PC-3 (cell line): Measurements from ENCODE around the gene EEIG1. TPM values are rescaled to one million over a fixed set of nuclear protein-coding genes. Genes with fewer than 3 reads are reported as not detected.

ENCODE experiments used
- ATAC-seq: fragments of 200-7000 bp; cut with Tn5 transposase; 2 replicates; pipeline ENCODE4 v1.9.1; 2020; ENCODE audit warnings: mild to moderate bottlenecking, moderate library complexity
- BruUV-seq: library from RNA; stranded (reverse); fragments of 400-500 nt; replicated peaks from 2 replicates; lab custom pipeline; 2021; lab: Mats Ljungman, UMichigan
- CTCF ChIA-PET: fragments of 300-600 bp; sonication (Branson Sonifier 250); formaldehyde crosslinking; loops from one replicate; lab custom pipeline; 2022; ENCODE audit warnings: antibody characterized with exemption; lab: Charles Lee
- POLR2A ChIA-PET: fragments of 300-600 bp; sonication (Branson Sonifier 250); formaldehyde crosslinking; loops from one replicate; lab custom pipeline; 2022; ENCODE audit warnings: antibody characterized with exemption; ENCODE audit not compliant: unreplicated experiment; lab: Charles Lee
- DNase-seq: peaks from one replicate; pipeline ENCODE4 v3.0.0-alpha.2; 2015
- H2AFZ ChIP-seq: fragments of 300-600 bp; sonication (generic); 2 replicates; pipeline ENCODE4 v1.6.0; 2016; ENCODE audit warnings: antibody characterized with exemption, low read length
- H3F3A ChIP-seq: fragments of 300-600 bp; sonication (generic); one replicate; pipeline ENCODE4 v1.6.0; 2017; ENCODE audit warnings: antibody characterized with exemption, low read length, control low read depth, mild to moderate bottlenecking; ENCODE audit not compliant: unreplicated experiment
- H3K27ac ChIP-seq: fragments of 300-600 bp; sonication (generic); 2 replicates; pipeline ENCODE4 v1.5.1; 2016; ENCODE audit warnings: mild to moderate bottlenecking, low read length
- H3K27me3 ChIP-seq: fragments of 300-600 bp; sonication (generic); 2 replicates; pipeline ENCODE4 v1.6.1; 2016; ENCODE audit warnings: low read length, mixed read lengths
- H3K36me3 ChIP-seq: fragments of 300-600 bp; sonication (generic); 2 replicates; pipeline ENCODE4 v1.6.1; 2016; ENCODE audit warnings: low read depth, mixed run types, low read length, mixed read lengths
- H3K4me1 ChIP-seq: fragments of 300-600 bp; sonication (generic); 2 replicates; pipeline ENCODE4 v1.5.1; 2016; ENCODE audit warnings: low read length; ENCODE audit not compliant: insufficient read depth
- H3K4me2 ChIP-seq: fragments of 300-600 bp; sonication (generic); 2 replicates; pipeline ENCODE4 v1.6.0; 2016; ENCODE audit warnings: low read length
- H3K4me3 ChIP-seq: fragments of 300-600 bp; sonication (generic); 2 replicates; pipeline ENCODE4 v1.5.1; 2016; ENCODE audit warnings: mild to moderate bottlenecking, low read length, mixed read lengths
- H3K79me2 ChIP-seq: fragments of 300-600 bp; sonication (generic); 2 replicates; pipeline ENCODE4 v1.6.1; 2017; ENCODE audit warnings: low read length, mixed read lengths
- H3K9ac ChIP-seq: fragments of 300-600 bp; sonication (generic); 2 replicates; pipeline ENCODE4 v1.6.0; 2016; ENCODE audit warnings: mild to moderate bottlenecking, low read length
- H3K9me2 ChIP-seq: fragments of 300-600 bp; sonication (generic); replicated peaks from 2 replicates; pipeline ENCODE4 v1.6.1; 2016; ENCODE audit warnings: mixed run types, low read length, mixed read lengths
- H3K9me3 ChIP-seq: fragments of 300-600 bp; sonication (generic); 2 replicates; pipeline ENCODE4 v1.6.1; 2016; ENCODE audit warnings: low read length, mixed read lengths
- H4K20me1 ChIP-seq: fragments of 300-600 bp; sonication (generic); 2 replicates; pipeline ENCODE4 v1.6.1; 2016; ENCODE audit warnings: low read length, mixed read lengths
- CTCF ChIP-seq: fragments of 300-600 bp; sonication (generic); conservative IDR thresholded peaks from 2 replicates; pipeline ENCODE4 v1.5.1; 2017; ENCODE audit warnings: antibody characterized with exemption, low read depth, mild to moderate bottlenecking, low read length
- EZH2 ChIP-seq: fragments of 300-600 bp; sonication (generic); IDR thresholded peaks from one replicate; pipeline ENCODE4 v1.6.1; 2017; ENCODE audit warnings: antibody characterized with exemption, mild to moderate bottlenecking, low read length; ENCODE audit not compliant: unreplicated experiment
- EZH2phosphoT487 ChIP-seq: fragments of 300-600 bp; sonication (generic); IDR thresholded peaks from 2 replicates; pipeline ENCODE4 v1.6.1; 2018; ENCODE audit warnings: mild to moderate bottlenecking, antibody characterized with exemption, low read length, borderline replicate concordance
- intact Hi-C: fragments of 100-400 bp; cut with micrococcal nuclease; formaldehyde crosslinking; loops from 2 replicates; pipeline ENCODE4 v1.9.0; 2023
- total RNA-seq: library from RNA; depleted of rRNA; stranded (reverse); fragments of >200 nt; gene quantifications from 2 replicates; pipeline ENCODE4 v1.2.3, GENCODE V29; 2014

The EEIG1 gene
- total RNA-seq, 1 experiment from 2014 or later = 10.8 TPM

DNA sequence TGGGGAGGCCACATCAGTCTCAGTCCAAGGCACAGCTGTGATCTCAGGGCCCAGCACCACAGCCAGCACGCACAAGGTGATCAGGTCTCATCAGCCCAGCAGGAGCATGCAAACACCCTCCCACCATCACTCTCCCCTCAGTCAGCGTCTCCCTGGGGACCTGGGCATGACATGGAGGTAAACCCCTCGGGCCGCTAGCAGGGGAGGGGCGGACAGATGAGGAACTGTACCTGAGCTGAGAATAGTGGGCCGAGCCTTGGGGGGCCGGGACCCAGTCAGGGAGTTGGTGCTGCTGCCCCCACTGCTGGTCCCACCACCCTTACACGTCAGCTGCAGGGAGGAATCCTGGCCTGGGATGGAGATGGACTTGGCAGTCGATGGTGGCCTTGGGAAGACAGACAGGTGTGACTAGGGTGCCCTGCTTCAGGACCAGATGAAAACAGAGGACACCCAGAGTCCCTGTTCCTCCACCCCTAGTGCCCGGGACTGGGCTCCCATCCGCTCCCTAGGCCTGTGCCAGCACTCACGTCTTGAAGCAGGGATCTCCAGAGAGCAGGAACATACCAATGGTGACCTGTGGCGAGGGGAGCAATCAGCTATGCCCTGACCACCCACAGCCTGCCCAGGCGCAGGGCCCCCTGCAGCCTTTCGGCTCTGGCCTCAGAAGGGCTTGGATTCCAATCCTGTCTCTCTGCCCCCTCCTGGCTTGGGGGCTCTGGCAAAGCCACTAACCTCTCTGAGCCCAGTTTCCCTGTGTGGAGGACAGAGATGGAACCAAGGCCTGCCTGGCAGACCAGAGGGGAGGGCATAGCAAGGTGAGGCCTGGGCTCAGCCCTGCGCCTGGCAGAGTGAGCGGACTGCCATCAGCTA is 32.7 kb downstream of the EEIG1 start:
- Histone ChIP-seq H3F3A (no peaks in the 10 kb centered on the region), H4K20me1 (no peaks in the 10 kb centered on the region), H3K9ac (no peak overlapping the region), H2AFZ (no peak overlapping the region), H3K4me1 (peaks cover 7% of the 10 kb centered on the region; the same call in 1 of the 2 replicates), H3K79me2 (peaks cover 1% of the 10 kb centered on the region; the same call in 1 of the 2 replicates), H3K36me3 (no peaks in the 10 kb centered on the region), H3K27ac (no peak overlapping the region), H3K4me2 (no peak overlapping the region), H3K27me3 (no peaks in the 10 kb centered on the region), H3K9me3 (no peaks in the 10 kb centered on the region), H3K4me3 (no peak overlapping the region), H3K9me2 (no peaks in the 10 kb centered on the region)
- ChIA-PET POLR2A (no interaction called here), CTCF (no interaction called here)
- TF ChIP-seq EZH2 = no peak
- TF ChIP-seq EZH2phosphoT487 = no peak
- no peak for TF ChIP-seq CTCF
- intact Hi-C loops = no loop called here
- ATAC-seq = no peak
- no peak for DNase-seq
- BruUV-seq = no TSS peak

DNA sequence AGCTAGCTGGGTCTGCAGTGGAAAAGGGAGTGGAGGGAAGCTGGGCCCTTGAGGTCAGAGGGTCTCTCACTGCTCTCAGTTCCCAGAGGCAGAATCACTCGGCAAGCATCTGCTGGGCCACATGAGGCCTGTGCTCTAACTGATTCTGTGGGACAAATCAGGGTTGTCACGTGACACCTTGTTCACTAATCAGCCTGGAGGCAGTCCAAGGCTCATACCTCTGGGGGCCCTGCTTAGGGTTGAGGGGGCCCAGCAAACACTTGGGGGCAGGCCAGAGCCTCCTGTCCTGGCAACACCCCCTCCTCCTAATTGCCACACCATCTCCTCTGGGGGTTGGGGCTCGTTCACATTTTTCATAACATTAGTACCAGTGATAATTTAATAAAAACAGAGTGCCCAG is 34.1 kb downstream of the EEIG1 start:
- Histone ChIP-seq H3K79me2 (no peaks in the 10 kb centered on the region), H3F3A (no peaks in the 10 kb centered on the region), H3K4me2 (no peak overlapping the region), H3K4me1 (no peaks in the 10 kb centered on the region; the same call in 1 of the 2 replicates), H3K27ac (no peak overlapping the region), H3K9me2 (no peaks in the 10 kb centered on the region), H3K36me3 (no peaks in the 10 kb centered on the region), H3K27me3 (no peaks in the 10 kb centered on the region), H3K9me3 (no peaks in the 10 kb centered on the region), H3K9ac (no peak overlapping the region), H2AFZ (no peak overlapping the region), H3K4me3 (no peak overlapping the region), H4K20me1 (no peaks in the 10 kb centered on the region)
- no peak for DNase-seq
- TF ChIP-seq EZH2 (no peak), CTCF (no peak), EZH2phosphoT487 (no peak)
- ChIA-PET POLR2A (no interaction called here), CTCF (no interaction called here)
- intact Hi-C loops = no loop called here
- BruUV-seq = no TSS peak
- no peak for ATAC-seq

- H3K9me3 ChIP-seq = no peaks in the 10 kb centered on the region
- no peak overlapping the region for H2AFZ ChIP-seq
- no peaks in the 10 kb centered on the region for H3K27me3 ChIP-seq
- no peaks in the 10 kb centered on the region for H3K4me1 ChIP-seq
- POLR2A ChIA-PET = no interaction called here
- H4K20me1 ChIP-seq = no peaks in the 10 kb centered on the region
- no peak overlapping the region for H3K27ac ChIP-seq
- ATAC-seq = no peak
- H3K4me3 ChIP-seq = no peak overlapping the region
- no peaks in the 10 kb centered on the region for H3K79me2 ChIP-seq
- H3F3A ChIP-seq = no peaks in the 10 kb centered on the region
- intact Hi-C loops = no loop called here
- no peaks in the 10 kb centered on the region for H3K9me2 ChIP-seq
- CTCF ChIA-PET = no interaction called here
- H3K4me2 ChIP-seq = no peak overlapping the region
- TF ChIP-seq EZH2phosphoT487 (no peak), EZH2 (no peak), CTCF (no peak)
- no TSS peak for BruUV-seq
- no peak overlapping the region for H3K9ac ChIP-seq
- H3K36me3 ChIP-seq = no peaks in the 10 kb centered on the region
- DNase-seq = no peak
Measured at GRCh38 chr9:127945942-127946341, 34.8 kb downstream of the EEIG1 start.
